Endothelial cell of hepatic sinusoid (primary cell): ENCODE measurements around the gene NOPCHAP1.
"Not testable (repeated sequence)": the region's sequence is repeated elsewhere in the genome, so short reads cannot be mapped to it uniquely, and the experiment has no call there.

Experiments
- in situ Hi-C: cut with HindIII; loops from 2 replicates; pipeline ENCODE4 v1.10.0; 2017; ENCODE audit warnings: low sequenced_read_pairs

Gene NOPCHAP1

GRCh38 chr12:104986022-104986941, at the start of gene NOPCHAP1:
Gene NOPCHAP1, plus strand, starts transcription at chr12:104986316. Its CDS starts 37 bp downstream, at chr12:104986353.
- in situ Hi-C loops = no loop called here

- in situ Hi-C loops = no loop called here
Observed at GRCh38 chr12:104938371-104938770, 47.7 kb upstream of the NOPCHAP1 start.

- in situ Hi-C loops = no loop called here
Observed at GRCh38 chr12:104939089-104939488, 47.0 kb upstream of the NOPCHAP1 start.

- in situ Hi-C loops = no loop called here
Observed at GRCh38 chr12:104941454-104941853, 44.7 kb upstream of the NOPCHAP1 start.

- in situ Hi-C loops = no loop called here
Observed at GRCh38 chr12:104942075-104942474, 44.0 kb upstream of the NOPCHAP1 start.

- in situ Hi-C loops = not testable (repeated sequence)
Observed at GRCh38 chr12:104943401-104943800, 42.7 kb upstream of the NOPCHAP1 start.

GRCh38 chr12:104944252-104944651, 41.9 kb upstream of the NOPCHAP1 start:
- in situ Hi-C loops = no loop called here

- in situ Hi-C loops = not testable (repeated sequence)
Observed at GRCh38 chr12:104948716-104949115, 37.4 kb upstream of the NOPCHAP1 start.

GRCh38 chr12:104951759-104952509, 34.2 kb upstream of the NOPCHAP1 start:
- in situ Hi-C loops = no loop called here

- in situ Hi-C loops = no loop called here
Observed at GRCh38 chr12:104952816-104953215, 33.3 kb upstream of the NOPCHAP1 start.

GRCh38 chr12:104953323-104953722, 32.8 kb upstream of the NOPCHAP1 start:
- in situ Hi-C loops = no loop called here

GRCh38 chr12:104955703-104956102, 30.4 kb upstream of the NOPCHAP1 start:
- in situ Hi-C loops = loop anchor here (5.0 kb wide), 1 partner anchor 33 kb away; no protein-coding TSS in a partner anchor

GRCh38 chr12:104956870-104957718, 29.0 kb upstream of the NOPCHAP1 start:
- in situ Hi-C loops = loop anchor here (5.0 kb wide), 1 partner anchor 35 kb away; no protein-coding TSS in a partner anchor

- in situ Hi-C loops = loop anchor here (5.0 kb wide), 1 partner anchor 35 kb away; no protein-coding TSS in a partner anchor
Observed at GRCh38 chr12:104957719-104958000, 28.5 kb upstream of the NOPCHAP1 start.

GRCh38 chr12:104958001-104958804, 27.9 kb upstream of the NOPCHAP1 start, which contains the start of gene SLC41A2:
Gene SLC41A2, minus strand, starts transcription at chr12:104958290. Its CDS starts 29,763 bp downstream, at chr12:104928527.
- in situ Hi-C loops = loop anchor here (5.0 kb wide), 1 partner anchor 36 kb away; no protein-coding TSS in a partner anchor

- in situ Hi-C loops = loop anchor here (5.0 kb wide), 1 partner anchor 37 kb away; no protein-coding TSS in a partner anchor
Observed at GRCh38 chr12:104958805-104959334, 27.2 kb upstream of the NOPCHAP1 start.

GRCh38 chr12:104959335-104959841, 26.7 kb upstream of the NOPCHAP1 start:
- in situ Hi-C loops = loop anchor here (5.0 kb wide), 1 partner anchor 37 kb away; no protein-coding TSS in a partner anchor

GRCh38 chr12:104960464-104960863, 25.7 kb upstream of the NOPCHAP1 start:
- in situ Hi-C loops = no loop called here

- in situ Hi-C loops = no loop called here
Observed at GRCh38 chr12:104963757-104964156, 22.4 kb upstream of the NOPCHAP1 start.
